ENCODE data around the gene ZFYVE19.

DNA sequence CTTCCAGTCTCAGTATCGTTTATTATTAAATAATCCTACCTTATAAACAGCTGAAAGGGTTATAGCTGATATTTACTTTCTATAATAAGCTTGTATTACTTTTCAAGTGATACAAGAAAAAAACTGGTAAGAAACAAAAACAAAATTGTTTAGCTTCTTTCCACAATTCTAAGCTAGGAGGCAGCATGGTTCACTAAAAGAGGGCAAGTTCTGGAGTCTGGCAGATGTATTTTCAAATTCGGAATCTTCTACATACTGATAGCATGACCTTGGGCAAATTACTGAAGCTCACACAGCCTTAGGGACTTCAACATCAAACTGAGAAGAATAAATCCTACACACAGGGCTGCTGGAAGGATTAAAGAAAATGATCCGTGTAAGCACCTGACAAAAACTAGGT lies 21.7 kb upstream of the ZFYVE19 start:
- TF ChIP-seq, protein P1, sequence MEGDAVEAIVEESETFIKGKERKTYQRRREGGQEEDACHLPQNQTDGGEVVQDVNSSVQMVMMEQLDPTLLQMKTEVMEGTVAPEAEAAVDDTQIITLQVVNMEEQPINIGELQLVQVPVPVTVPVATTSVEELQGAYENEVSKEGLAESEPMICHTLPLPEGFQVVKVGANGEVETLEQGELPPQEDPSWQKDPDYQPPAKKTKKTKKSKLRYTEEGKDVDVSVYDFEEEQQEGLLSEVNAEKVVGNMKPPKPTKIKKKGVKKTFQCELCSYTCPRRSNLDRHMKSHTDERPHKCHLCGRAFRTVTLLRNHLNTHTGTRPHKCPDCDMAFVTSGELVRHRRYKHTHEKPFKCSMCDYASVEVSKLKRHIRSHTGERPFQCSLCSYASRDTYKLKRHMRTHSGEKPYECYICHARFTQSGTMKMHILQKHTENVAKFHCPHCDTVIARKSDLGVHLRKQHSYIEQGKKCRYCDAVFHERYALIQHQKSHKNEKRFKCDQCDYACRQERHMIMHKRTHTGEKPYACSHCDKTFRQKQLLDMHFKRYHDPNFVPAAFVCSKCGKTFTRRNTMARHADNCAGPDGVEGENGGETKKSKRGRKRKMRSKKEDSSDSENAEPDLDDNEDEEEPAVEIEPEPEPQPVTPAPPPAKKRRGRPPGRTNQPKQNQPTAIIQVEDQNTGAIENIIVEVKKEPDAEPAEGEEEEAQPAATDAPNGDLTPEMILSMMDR (IDR thresholded peaks at IDR 0.05; ENCODE audit: borderline replicate concordance, extremely low read depth, low read length, poor library complexity, severe bottlenecking) = no peak
- no peak for TF ChIP-seq EZH2 (IDR thresholded peaks at IDR 0.05; ENCODE audit: borderline replicate concordance, low read depth, low read length, severe bottlenecking)
